ENCODE data around the gene S100A4.
"Not testable (repeated sequence)": the region's sequence is repeated elsewhere in the genome, so short reads cannot be mapped to it uniquely, and the experiment has no call there.

The S100A4 gene

DNA sequence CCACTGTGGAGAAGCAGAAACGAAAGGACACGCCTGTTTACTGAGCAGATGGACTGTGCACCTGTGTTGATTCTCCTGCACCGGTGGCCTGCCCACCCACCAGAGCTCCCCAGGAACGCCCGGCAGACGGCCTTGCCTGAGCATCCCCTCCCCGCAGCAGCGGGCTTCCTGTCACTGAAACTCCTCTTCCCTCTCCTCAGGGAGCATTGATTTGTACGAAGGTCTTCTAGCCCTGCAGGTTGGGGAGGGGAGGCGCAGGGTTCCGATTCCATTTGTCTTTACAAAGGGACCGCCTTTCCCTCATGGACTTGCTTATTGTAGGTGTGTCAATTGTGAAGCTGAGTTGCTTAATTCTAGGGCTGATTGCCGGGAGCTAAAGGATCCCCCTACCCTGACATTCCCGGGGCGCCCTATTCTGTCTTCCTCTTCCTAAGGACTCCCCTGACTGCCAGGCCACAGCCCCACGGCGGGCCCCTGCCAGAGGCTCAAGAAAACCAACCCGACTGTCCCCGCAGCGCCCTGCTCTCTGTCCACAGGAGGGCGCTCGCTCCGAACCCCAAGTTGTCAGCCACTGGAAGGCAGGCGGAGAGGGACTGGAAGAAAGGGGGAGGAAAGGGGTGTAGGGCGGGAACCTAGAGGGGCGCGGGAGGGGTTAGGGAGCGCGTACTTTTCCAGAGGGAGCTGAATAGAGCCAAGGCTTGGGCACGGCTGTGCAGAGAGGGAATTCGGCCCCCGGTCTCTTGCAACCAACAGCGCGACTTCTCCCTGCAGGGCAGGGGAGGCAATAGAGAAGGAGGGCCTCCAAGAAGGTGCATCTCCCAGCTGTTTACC lies 12.6 kb downstream of the S100A4 start:
- DNase-seq: peak; percentile 61 to 84 (median 71)

GRCh38 chr1:153532181-153532580 lies 13.4 kb downstream of the S100A4 start:
- peak in 2 of 5 experiments; percentile 69 to 89 for DNase-seq

DNA sequence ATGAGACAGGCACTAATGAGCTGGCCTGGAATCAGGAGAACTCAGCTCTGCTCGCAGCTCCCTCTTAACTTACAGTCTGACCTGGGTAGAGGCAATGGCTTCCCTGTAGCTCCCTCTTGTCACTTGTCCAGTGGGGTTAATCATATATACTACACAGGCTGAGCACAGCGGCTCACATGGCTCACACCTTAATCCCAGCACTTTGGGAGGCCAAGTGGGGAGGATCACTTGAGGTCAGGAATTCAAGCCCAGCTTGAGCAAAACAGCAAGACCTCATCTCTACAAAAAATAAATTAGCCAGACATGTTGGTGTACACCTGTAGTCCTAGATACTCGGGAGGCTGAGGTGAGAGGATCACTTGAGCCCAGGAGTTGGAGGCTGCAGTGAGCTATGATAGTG lies 14.0 kb downstream of the S100A4 start:
- DNase-seq: no peak

- no peak for DNase-seq
Measured at GRCh38 chr1:153527683-153528040, 17.9 kb downstream of the S100A4 start.

DNA sequence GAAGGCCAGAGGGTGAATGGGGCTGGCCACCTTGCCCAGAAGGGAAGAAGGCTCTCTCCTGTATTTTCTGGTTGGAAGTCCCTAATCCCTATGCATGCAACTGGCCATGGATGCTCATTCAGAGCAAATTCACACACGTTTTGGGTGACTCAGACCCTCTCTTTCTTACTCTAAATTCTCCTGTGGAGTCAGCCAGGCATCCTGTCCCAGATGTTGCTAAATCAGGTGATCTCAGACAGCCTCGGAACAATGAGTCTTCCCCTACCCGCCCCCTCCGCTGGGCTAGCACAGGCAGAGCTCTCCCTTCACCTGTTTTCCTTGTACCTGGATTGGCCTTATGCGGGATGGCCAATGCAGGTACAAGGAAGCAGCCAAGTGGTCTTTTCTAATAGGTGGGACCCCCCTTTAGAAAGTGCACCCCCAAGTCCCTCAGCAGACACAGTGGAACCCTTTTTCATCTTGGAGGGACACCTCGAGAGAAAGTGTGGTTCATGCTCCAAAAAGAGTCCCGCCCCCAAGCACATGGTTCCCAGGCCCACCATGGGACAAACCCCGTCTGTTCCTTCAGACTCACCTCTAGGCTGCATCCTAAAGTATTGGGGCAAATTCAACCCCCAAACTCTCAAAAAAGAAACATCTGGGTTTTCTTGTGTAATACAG lies 18.5 kb downstream of the S100A4 start:
- no peak for DNase-seq

- DNase-seq: no peak
Measured at GRCh38 chr1:153526132-153526543, 19.5 kb downstream of the S100A4 start.

GRCh38 chr1:153525088-153525728 lies 20.4 kb downstream of the S100A4 start:
- no peak for DNase-seq

DNA sequence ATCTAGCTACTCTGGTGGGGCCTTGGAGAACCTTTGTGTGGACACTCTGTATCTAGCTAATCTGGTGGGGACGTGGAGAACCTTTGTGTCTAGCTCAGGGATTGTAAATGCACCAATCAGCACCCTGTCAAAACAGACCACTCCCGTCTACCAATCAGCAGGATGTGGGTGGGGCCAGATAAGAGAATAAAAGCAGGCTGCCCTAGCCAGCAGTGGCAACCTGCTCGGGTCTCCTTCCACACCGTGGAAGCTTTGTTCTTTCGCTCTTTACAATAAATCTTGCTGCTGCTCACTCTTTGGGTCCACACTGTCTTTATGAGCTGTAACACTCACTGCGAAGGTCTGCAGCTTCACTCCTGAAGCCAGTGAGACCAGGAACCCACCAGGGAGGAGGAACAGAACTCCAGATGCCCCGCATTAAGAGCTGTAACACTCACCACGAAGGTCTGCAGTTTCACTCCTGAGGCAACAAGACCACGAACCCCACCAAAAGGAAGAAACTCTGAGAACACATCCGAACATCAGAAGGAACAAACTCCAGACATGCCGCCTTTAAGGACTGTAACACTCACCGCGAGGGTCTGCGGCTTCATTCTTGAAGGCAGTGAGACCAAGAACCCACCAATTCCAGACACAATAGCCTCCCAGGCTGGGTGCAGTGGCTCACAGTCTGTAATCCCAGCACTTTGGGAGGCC lies 23.1 kb downstream of the S100A4 start:
- DNase-seq: not testable (repeated sequence)

GRCh38 chr1:153521808-153522207 lies 23.8 kb downstream of the S100A4 start:
- DNase-seq: not testable (repeated sequence)

GRCh38 chr1:153520818-153521476 lies 24.7 kb downstream of the S100A4 start:
- no peak for DNase-seq

GRCh38 chr1:153520137-153520691 lies 25.4 kb downstream of the S100A4 start:
- not testable (repeated sequence) for DNase-seq

- no peak for DNase-seq
Measured at GRCh38 chr1:153519242-153519641, 26.4 kb downstream of the S100A4 start.

GRCh38 chr1:153515504-153516394 lies 29.9 kb downstream of the S100A4 start:
- no peak for DNase-seq

DNA sequence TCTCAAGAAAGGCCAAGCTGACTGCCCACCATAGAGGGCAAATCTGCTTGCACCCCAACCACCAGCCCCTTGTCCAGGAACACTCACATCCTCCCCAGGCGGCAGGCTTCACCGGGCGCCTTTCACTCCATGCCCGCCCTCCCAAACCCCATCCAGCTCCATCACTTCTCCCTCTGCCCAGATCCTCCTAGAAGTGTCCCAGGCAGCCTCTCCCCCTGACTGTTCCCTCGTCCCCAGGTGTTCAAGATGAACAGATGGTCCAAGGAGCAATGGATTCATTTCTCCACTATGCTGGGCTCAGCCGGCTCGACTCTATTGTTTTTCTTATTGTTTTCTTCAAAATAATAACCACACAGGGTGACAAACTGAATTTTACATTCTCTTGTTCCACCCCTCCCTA lies 31.9 kb downstream of the S100A4 start:
- no peak for DNase-seq

DNA sequence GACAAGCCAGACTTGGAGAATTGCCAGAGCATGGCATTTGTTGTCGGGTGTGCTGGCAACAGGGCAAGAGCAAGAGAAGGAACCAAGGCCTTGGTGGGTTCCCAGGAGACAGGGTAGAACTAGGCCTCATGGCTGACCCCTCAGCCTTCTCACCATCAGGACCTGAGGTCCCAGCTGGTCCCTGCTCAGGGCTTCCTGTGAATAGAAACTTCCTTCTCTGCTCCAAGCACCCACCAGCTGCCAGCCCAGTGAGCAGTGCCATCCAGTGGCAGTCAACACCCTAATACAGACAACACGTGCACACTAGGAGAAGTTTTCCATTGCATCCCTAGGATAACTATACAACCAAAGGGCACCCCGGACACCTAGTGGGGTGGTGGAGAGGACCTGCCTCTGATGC lies 32.6 kb downstream of the S100A4 start:
- no peak for DNase-seq

DNA sequence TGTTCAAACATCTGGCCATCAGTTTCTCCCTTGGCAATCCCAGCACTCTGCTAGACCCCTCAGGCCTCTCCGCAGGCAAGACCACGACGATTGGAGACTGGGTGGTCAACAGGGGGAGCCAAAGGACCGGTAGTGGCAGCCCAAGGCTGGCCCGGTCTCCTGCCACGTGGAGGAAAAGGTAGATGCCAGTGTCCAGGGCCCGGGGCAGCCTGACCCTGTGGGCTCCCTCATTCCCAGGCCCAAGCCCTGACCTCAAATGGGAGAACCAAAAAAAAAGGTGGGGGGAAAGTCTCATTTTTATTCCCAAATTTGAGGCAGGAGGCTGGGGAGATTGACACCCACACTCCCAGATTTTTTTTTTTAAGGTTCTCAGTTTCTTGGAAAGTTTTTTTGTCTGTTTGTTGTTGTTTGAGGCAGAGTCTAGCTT lies 34.6 kb downstream of the S100A4 start:
- DNase-seq: peak; percentile 47 to 67 (median 62)

- peak in 4 of 5 experiments; percentile 24 to 70 (median 47) for DNase-seq
Measured at GRCh38 chr1:153509729-153510354, 35.8 kb downstream of the S100A4 start.

- no peak for DNase-seq
Measured at GRCh38 chr1:153509036-153509435, 36.6 kb downstream of the S100A4 start.

- no peak for DNase-seq
Measured at GRCh38 chr1:153507926-153508583, 37.6 kb downstream of the S100A4 start.

DNA sequence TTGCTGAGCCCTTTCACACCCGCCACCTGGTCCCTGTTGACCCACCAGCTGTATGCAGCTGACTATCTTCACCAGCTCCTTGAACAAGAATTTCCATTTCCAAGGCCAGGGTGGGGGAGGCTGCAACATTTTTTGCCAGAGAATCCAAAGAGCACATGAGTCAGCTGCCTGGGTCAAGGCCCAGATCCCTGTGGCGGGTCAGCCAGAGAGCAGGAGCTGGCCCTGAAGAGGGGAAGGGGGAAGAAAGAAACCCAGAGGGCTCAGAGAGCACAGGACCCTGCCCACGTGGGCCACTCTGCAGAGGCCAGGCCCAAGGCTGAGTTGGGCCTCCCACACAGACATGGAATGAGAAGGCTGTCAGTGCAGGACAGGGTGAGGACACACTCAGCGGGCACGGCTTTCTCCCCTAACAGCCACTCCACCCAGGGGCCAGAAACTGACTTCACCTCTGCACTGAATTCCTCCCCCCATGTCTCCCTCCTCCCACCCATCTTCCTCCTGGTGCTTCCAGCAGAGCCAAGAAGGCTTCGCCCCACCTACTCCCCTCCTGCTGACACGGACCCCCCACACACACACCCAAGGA lies 38.7 kb downstream of the S100A4 start:
- no peak for DNase-seq
